Endothelial cell of umbilical vein (primary cell): ENCODE data around the gene KIFC1. TPM values are rescaled to one million over a fixed set of nuclear protein-coding genes. Genes with fewer than 3 reads are reported as not detected.

Source experiments
- BruUV-seq: library from RNA; stranded (reverse); fragments of 400-500 nt; replicated peaks from 2 replicates; lab custom pipeline; 2021; lab: Mats Ljungman, UMichigan
- CTCF ChIA-PET: fragments of 300-600, 350-600 bp; sonication (Branson Sonifier 250); formaldehyde crosslinking; loops from one replicate; lab custom pipeline; 2021; ENCODE audit warnings: antibody characterized with exemption, inconsistent platforms; lab: Charles Lee
- POLR2A ChIA-PET: fragments of 300-600, 350-600 bp; sonication (Branson Sonifier 250); formaldehyde crosslinking; loops from one replicate; lab custom pipeline; 2021; ENCODE audit warnings: antibody characterized with exemption, inconsistent platforms; lab: Charles Lee
- DNase-seq: peaks from one replicate; pipeline ENCODE4 v3.0.0-alpha.2; 2011; ENCODE audit warnings: low read depth, low spot score
- FAIRE-seq: peaks from 2 replicates; lab custom pipeline; 2011; peaks lifted over from hg19 to GRCh38; lab: Jason Lieb, UNC
- H2AFZ ChIP-seq: 2 replicates; pipeline ENCODE4 v1.6.0; 2012; ENCODE audit warnings: low read depth, low read length, control low read depth, inconsistent platforms
- H3K27ac ChIP-seq: 2 replicates; pipeline ENCODE4 v1.5.1; 2011; ENCODE audit warnings: low read depth, mild to moderate bottlenecking, control low read depth, low read length, moderate library complexity; ENCODE audit not compliant: insufficient read depth
- H3K27me3 ChIP-seq, 2 experiments: 2 replicates each; pipeline versions ENCODE4 v1.6.0 to v1.6.1; 2011; ENCODE audit warnings: low read length in 2 of 2, mixed read lengths in 1 of 2; ENCODE audit not compliant: control insufficient read depth in 2 of 2, insufficient read depth in 2 of 2
- H3K36me3 ChIP-seq, 2 experiments: 2 replicates in 1 of 2; 3 replicates in 1 of 2; pipeline ENCODE4 v1.5.1; 2011; ENCODE audit warnings: low read length in 2 of 2, mild to moderate bottlenecking in 1 of 2, moderate library complexity in 1 of 2; ENCODE audit not compliant: control insufficient read depth in 2 of 2, insufficient read depth in 2 of 2; ENCODE audit errors: extremely low read depth in 1 of 2
- H3K4me1 ChIP-seq: 3 replicates; pipeline ENCODE4 v1.5.1; 2011; ENCODE audit warnings: mild to moderate bottlenecking, low read length; ENCODE audit not compliant: control insufficient read depth, insufficient read depth; ENCODE audit errors: extremely low read depth
- H3K4me2 ChIP-seq: 2 replicates; pipeline ENCODE4 v1.6.1; 2011; ENCODE audit warnings: low read length, control low read depth, mixed read lengths; ENCODE audit not compliant: insufficient read depth
- H3K4me3 ChIP-seq, 3 experiments: fragments of 200-600 bp in 1 of 3; sonication (generic), shearing (Covaris generic) in 1 of 3; replicated peaks in 1 of 3; 2 replicates each; pipeline ENCODE4 v1.5.1; 2011 to 2016; ENCODE audit warnings: control low read depth in 3 of 3, low read length in 3 of 3, mild to moderate bottlenecking in 2 of 3, inconsistent platforms in 1 of 3, low read depth in 1 of 3, moderate library complexity in 1 of 3; ENCODE audit not compliant: insufficient read depth in 1 of 3
- H3K79me2 ChIP-seq: 2 replicates; pipeline ENCODE4 v1.6.0; 2012; ENCODE audit warnings: low read length, inconsistent platforms; ENCODE audit not compliant: control insufficient read depth, insufficient read depth
- H3K9ac ChIP-seq: replicated peaks from 2 replicates; pipeline ENCODE3; 2011; ENCODE audit warnings: low read length, control low read depth; ENCODE audit not compliant: insufficient read depth; ENCODE audit errors: extremely low read depth
- H3K9me1 ChIP-seq: replicated peaks from 3 replicates; pipeline ENCODE4 v1.6.0; 2011; ENCODE audit warnings: mild to moderate bottlenecking, low read length; ENCODE audit not compliant: control insufficient read depth, insufficient read depth; ENCODE audit errors: extremely low read depth
- H3K9me3 ChIP-seq: replicated peaks from 2 replicates; pipeline ENCODE4 v1.5.1; 2012; ENCODE audit warnings: low read length, inconsistent platforms; ENCODE audit not compliant: control insufficient read depth, insufficient read depth
- H4K20me1 ChIP-seq: replicated peaks from 2 replicates; pipeline ENCODE3; 2011; ENCODE audit warnings: mild to moderate bottlenecking, low read length; ENCODE audit not compliant: control insufficient read depth, insufficient read depth; ENCODE audit errors: extremely low read depth
- CTCF ChIP-seq, 2 donors: IDR thresholded peaks; 1 replicate in 1 of 2; 2 replicates in 1 of 2; pipeline ENCODE4 v1.5.1; 2011; ENCODE audit warnings: low read length in 2 of 2, mild to moderate bottlenecking in 2 of 2, moderate library complexity in 2 of 2, control low read depth in 1 of 2, inconsistent platforms in 1 of 2, low read depth in 1 of 2; ENCODE audit not compliant: insufficient read depth in 1 of 2; ENCODE audit errors: extremely low read depth in 1 of 2
- EZH2 ChIP-seq: IDR thresholded peaks from 2 replicates; pipeline ENCODE4 v1.6.1; 2012; ENCODE audit warnings: borderline replicate concordance, low read depth, mild to moderate bottlenecking, moderate library complexity, low read length, inconsistent platforms; ENCODE audit not compliant: severe bottlenecking
- FOS ChIP-seq: IDR thresholded peaks from 2 replicates; pipeline ENCODE4 v1.6.1; 2011; ENCODE audit warnings: mild to moderate bottlenecking, low read length, moderate library complexity, borderline replicate concordance; ENCODE audit not compliant: insufficient read depth
- GATA2 ChIP-seq: IDR thresholded peaks from 2 replicates; pipeline ENCODE4 v1.7.0; 2011; ENCODE audit warnings: low read depth, mild to moderate bottlenecking, moderate library complexity, mixed read lengths, low read length; ENCODE audit not compliant: insufficient read length, insufficient read depth
- JUN ChIP-seq: IDR thresholded peaks from 2 replicates; pipeline ENCODE4 v1.6.1; 2011; ENCODE audit warnings: borderline replicate concordance, low read depth; ENCODE audit not compliant: insufficient read length, insufficient read depth
- MYC ChIP-seq: IDR thresholded peaks from one replicate; pipeline ENCODE4 v1.6.1; 2011; ENCODE audit warnings: mild to moderate bottlenecking, low read depth, low read length
- POLR2A ChIP-seq: IDR thresholded peaks from 2 replicates; pipeline ENCODE4 v1.6.1; 2012; ENCODE audit warnings: low read depth, mild to moderate bottlenecking, control low read depth, low read length
- POLR2AphosphoS5 ChIP-seq: IDR thresholded peaks from 2 replicates; pipeline ENCODE4 v1.6.1; 2012; ENCODE audit warnings: low read depth, mild to moderate bottlenecking, control low read depth, low read length, moderate library complexity; ENCODE audit not compliant: insufficient read depth
- dilution Hi-C: fragments of 300-500 bp; cut with MboI; formaldehyde crosslinking; loops from one replicate; pipeline ENCODE4 v1.15.0; 2019; ENCODE audit warnings: low sequenced_read_pairs; ENCODE audit not compliant: extremely low pct_ligation_motif_present
- intact Hi-C: fragments of 100-400 bp; cut with micrococcal nuclease; formaldehyde crosslinking; loops from one replicate; pipeline ENCODE4 v1.10.0; 2022
- polyA plus RNA-seq, 4 experiments: library from polyadenylated mRNA; depleted of rRNA in 3 of 4; stranded (reverse) in 3 of 4; unstranded in 1 of 4; fragments of >200 nt; gene quantifications; 2 replicates each; pipeline versions ENCODE4 v1.2.1 to v1.2.3, GENCODE V29; 2011 to 2012; ENCODE audit warnings: missing spikeins in 1 of 4
- total RNA-seq: library from RNA; stranded (reverse); gene quantifications from 2 replicates; pipeline ENCODE4 v1.2.3, GENCODE V29; 2021
- TF ChIP-seq, protein P1 (sequence below): IDR thresholded peaks from 2 replicates; pipeline ENCODE4 v1.6.1; 2011; ENCODE audit not compliant: insufficient read depth, insufficient read length

KIFC1 gene
- total and polyA plus RNA-seq, 2 donors (not counting 3 experiments of a cell fraction or from before 2014, with no cell fraction given), result 39.3 to 63.4 TPM

GRCh38 chr6:33451606-33452005 lies 60.0 kb downstream of the KIFC1 start:
- H3K27me3 ChIP-seq, result no peaks in the 10 kb centered on the region
- H3K27ac ChIP-seq, result no peak overlapping the region
- dilution Hi-C loops (no loop called here), intact Hi-C loops (loop anchor here (5.0 kb wide), 1 partner anchor 126 kb away; no protein-coding TSS in a partner anchor)
- H3K9ac ChIP-seq, result no peak overlapping the region
- H3K4me3 ChIP-seq, result no peak overlapping the region
- TF ChIP-seq, protein P1, sequence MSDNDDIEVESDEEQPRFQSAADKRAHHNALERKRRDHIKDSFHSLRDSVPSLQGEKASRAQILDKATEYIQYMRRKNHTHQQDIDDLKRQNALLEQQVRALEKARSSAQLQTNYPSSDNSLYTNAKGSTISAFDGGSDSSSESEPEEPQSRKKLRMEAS, result no peak
- TF ChIP-seq JUN, result no peak
- TF ChIP-seq EZH2, result no peak
- no peak for TF ChIP-seq POLR2A
- TF ChIP-seq FOS, result no peak
- TF ChIP-seq GATA2, result no peak
- no peak for TF ChIP-seq MYC
- no peak for TF ChIP-seq CTCF (IDR thresholded peaks at IDR 0.05; ENCODE audit: extremely low read depth in 1 of 2, insufficient read depth in 1 of 2, low read depth in 1 of 2, low read length in 2 of 2)
- TF ChIP-seq POLR2AphosphoS5, result no peak
- no peaks in the 10 kb centered on the region for H3K9me3 ChIP-seq
- DNase-seq (no peak), FAIRE-seq (no peak)
- no peak overlapping the region for H2AFZ ChIP-seq
- peaks cover 0 to 6% of the 10 kb centered on the region in 2 experiments for H3K36me3 ChIP-seq
- H3K79me2 ChIP-seq, result no peaks in the 10 kb centered on the region
- POLR2A ChIA-PET, result no interaction called here
- no TSS peak for BruUV-seq
- no peaks in the 10 kb centered on the region for H4K20me1 ChIP-seq
- H3K9me1 ChIP-seq, result no peaks in the 10 kb centered on the region
- peaks cover 3% of the 10 kb centered on the region for H3K4me1 ChIP-seq
- no peak overlapping the region for H3K4me2 ChIP-seq
- CTCF ChIA-PET, result no interaction called here
